ENCODE results near the gene EXOG. TPM values are rescaled to one million over a fixed set of nuclear protein-coding genes. Genes with fewer than 3 reads are reported as not detected.

EXOG gene
- total RNA-seq, 4 donors from 2014 or later = 6.2 to 22.8 (median 13.8) TPM

DNA sequence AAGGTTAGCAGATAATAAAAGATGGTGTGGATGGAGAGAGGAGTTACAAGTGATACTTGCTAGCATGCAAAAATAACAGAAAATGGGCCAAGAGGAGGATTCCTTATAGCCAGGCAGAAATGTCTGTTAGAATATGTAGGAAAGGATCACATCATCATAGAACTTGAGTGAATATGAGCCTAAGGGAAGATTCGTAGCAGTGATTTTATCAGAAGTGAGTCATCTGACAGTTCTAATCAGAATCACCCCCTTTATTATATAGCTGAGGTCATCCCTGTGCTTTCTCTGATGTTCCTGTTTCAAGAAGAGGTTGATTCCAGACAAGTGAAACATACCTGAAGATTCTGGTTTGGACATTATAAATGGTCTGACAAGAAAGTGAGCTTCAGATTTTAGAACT lies 22.9 kb downstream of the EXOG start:
- H3K36me3 ChIP-seq = no peaks in the 10 kb centered on the region
- H3K4me3 ChIP-seq = no peak overlapping the region
- TF ChIP-seq POLR2A (IDR thresholded peaks at IDR 0.05) = no peak
- TF ChIP-seq, protein P1, sequence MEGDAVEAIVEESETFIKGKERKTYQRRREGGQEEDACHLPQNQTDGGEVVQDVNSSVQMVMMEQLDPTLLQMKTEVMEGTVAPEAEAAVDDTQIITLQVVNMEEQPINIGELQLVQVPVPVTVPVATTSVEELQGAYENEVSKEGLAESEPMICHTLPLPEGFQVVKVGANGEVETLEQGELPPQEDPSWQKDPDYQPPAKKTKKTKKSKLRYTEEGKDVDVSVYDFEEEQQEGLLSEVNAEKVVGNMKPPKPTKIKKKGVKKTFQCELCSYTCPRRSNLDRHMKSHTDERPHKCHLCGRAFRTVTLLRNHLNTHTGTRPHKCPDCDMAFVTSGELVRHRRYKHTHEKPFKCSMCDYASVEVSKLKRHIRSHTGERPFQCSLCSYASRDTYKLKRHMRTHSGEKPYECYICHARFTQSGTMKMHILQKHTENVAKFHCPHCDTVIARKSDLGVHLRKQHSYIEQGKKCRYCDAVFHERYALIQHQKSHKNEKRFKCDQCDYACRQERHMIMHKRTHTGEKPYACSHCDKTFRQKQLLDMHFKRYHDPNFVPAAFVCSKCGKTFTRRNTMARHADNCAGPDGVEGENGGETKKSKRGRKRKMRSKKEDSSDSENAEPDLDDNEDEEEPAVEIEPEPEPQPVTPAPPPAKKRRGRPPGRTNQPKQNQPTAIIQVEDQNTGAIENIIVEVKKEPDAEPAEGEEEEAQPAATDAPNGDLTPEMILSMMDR (IDR thresholded peaks at IDR 0.05) = no peak
- intact Hi-C loops (cut with DNase I; ENCODE audit: low total_unique reads) = no loop called here
- H3K9me3 ChIP-seq = no peaks in the 10 kb centered on the region
- H3K27ac ChIP-seq = no peak overlapping the region
- H3K4me1 ChIP-seq = no peaks in the 10 kb centered on the region
- no peaks in the 10 kb centered on the region for H3K27me3 ChIP-seq
- no peak for DNase-seq

DNA sequence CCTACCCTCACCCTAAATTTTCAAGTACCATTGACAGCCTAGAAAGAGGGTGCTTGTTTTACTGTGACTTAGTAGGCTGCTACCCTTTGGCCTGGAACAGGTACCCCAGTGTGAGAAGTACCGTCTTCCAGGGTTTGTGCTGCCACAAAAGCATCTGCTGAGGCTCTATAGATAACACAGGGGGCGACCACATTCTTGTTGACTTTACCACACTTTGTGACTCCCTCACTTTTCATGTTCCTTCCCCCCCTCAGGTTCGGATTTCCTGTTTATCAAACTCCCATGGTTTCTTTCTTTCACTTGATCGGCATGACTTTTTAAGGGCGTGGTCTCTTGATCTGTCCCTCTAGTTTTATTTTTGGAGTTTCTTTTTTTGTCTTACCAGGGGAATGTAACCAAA lies 23.5 kb downstream of the EXOG start:
- Histone ChIP-seq H3K9me3 (no peaks in the 10 kb centered on the region), H3K4me3 (no peak overlapping the region), H3K36me3 (no peaks in the 10 kb centered on the region), H3K27ac (no peak overlapping the region), H3K27me3 (no peaks in the 10 kb centered on the region), H3K4me1 (no peaks in the 10 kb centered on the region)
- no peak for DNase-seq
- TF ChIP-seq, protein P1 (IDR thresholded peaks at IDR 0.05) = no peak
- no peak for TF ChIP-seq POLR2A (IDR thresholded peaks at IDR 0.05)
- intact Hi-C loops (cut with DNase I; ENCODE audit: low total_unique reads) = no loop called here

DNA sequence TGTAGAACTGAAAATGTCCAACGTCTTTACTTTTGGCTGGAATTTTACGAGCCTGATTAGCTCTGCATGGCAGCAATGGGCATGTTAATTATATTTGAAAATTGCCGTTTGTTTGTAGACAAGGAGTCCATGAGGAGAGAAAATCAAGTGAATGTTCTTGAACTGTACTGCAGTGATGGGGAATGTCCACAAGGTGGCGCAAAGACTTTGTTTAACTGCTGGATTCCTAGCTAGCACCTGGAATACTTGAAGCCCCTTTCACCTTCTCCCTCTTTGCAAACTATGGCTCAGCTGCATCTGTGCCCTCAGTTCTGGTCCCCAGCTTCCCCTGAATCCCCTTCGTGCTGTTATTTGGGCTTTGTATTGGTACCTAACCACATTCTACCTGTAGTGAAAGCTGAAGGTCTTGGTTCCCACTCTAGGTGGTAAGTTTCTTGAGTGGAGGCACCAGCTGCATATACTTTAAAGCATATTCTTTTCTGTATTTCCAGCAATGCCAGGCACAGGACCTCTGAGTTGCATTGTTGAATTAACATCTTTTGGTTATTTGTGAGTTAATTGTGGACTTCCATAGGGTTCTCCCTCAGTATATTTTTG lies 25.3 kb downstream of the EXOG start:
- intact Hi-C loops (cut with DNase I; ENCODE audit: low total_unique reads) = no loop called here
- H3K4me3 ChIP-seq = no peak overlapping the region
- H3K9me3 ChIP-seq = no peaks in the 10 kb centered on the region
- TF ChIP-seq, protein P1 (IDR thresholded peaks at IDR 0.05) = peak; percentile 78 to 90 (median 84)
- no peak for TF ChIP-seq POLR2A (IDR thresholded peaks at IDR 0.05)
- no peaks in the 10 kb centered on the region for H3K27me3 ChIP-seq
- no peaks in the 10 kb centered on the region for H3K4me1 ChIP-seq
- H3K36me3 ChIP-seq = no peaks in the 10 kb centered on the region
- peak; percentile 42 to 70 for DNase-seq
- H3K27ac ChIP-seq = no peak overlapping the region

DNA sequence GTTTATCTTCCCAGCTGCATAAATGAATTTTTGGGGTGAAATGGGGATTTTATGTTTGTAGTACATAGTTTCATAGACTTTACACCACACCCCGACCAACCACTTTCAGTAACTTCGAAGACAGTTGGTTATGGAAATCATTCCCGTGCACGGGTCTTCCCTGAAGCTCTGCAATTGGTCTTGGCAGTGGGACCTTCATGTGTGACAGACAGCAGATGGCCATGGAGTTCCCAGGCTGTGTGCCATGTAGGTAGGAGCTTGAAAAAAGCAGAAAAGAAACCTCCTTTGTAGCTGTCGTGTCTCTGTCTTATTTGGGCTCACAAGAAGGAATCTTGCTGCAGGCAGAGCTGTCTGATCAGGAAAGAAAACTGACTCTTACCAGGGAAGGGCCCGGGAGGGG lies 25.9 kb downstream of the EXOG start:
- H3K27ac ChIP-seq = no peak overlapping the region
- intact Hi-C loops (cut with DNase I; ENCODE audit: low total_unique reads) = no loop called here
- no peak for TF ChIP-seq POLR2A (IDR thresholded peaks at IDR 0.05)
- TF ChIP-seq, protein P1 (IDR thresholded peaks at IDR 0.05) = no peak
- DNase-seq = no peak
- no peaks in the 10 kb centered on the region for H3K4me1 ChIP-seq
- H3K27me3 ChIP-seq = no peaks in the 10 kb centered on the region
- H3K4me3 ChIP-seq = no peak overlapping the region
- H3K9me3 ChIP-seq = no peaks in the 10 kb centered on the region
- H3K36me3 ChIP-seq = no peaks in the 10 kb centered on the region

DNA sequence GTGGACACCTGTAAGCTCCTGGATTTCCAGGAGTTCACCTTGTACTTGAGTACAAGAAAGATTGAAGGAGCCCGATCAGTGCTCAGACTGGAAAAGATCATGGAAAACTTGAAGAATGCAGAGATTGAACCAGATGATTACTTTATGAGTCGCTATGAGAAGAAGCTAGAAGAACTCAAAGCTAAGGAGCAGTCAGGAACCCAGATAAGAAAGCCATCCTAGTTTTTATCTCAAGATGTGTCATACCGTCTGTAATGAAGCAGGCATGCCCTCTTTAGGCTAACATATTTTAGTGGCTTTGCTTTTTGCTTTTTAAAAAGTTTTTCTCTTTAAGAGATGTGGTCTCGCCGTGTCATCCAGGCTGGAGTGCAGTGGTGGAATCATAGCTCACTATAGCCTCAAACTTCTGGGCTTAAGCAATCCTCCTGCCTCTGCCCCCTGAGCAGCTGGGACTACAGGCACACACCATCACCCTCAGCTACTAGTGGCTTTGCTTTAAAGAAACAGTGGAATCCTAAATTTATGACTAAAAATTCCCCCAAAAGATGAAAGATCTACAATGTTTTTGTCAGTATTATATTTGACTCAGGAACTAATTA lies 28.1 kb downstream of the EXOG start:
- no peaks in the 10 kb centered on the region for H3K4me1 ChIP-seq
- intact Hi-C loops (cut with DNase I; ENCODE audit: low total_unique reads) = no loop called here
- no peak overlapping the region for H3K27ac ChIP-seq
- no peak for TF ChIP-seq POLR2A (IDR thresholded peaks at IDR 0.05)
- TF ChIP-seq, protein P1 (IDR thresholded peaks at IDR 0.05) = no peak
- DNase-seq = no peak
- H3K36me3 ChIP-seq = no peaks in the 10 kb centered on the region
- no peak overlapping the region for H3K4me3 ChIP-seq
- H3K27me3 ChIP-seq = no peaks in the 10 kb centered on the region
- no peaks in the 10 kb centered on the region for H3K9me3 ChIP-seq

Data from uterus (tissue), 4 donors.